Loucy (cell line): ENCODE measurements around the gene PKD1.

Experiments
- H2AFZ ChIP-seq: fragments of 200-600 bp; sonication (generic); 2 replicates; pipeline ENCODE4 v1.6.0; 2016; ENCODE audit warnings: antibody characterized with exemption, mild to moderate bottlenecking, low read length, moderate library complexity
- H3F3A ChIP-seq: fragments of 200-600 bp; 2 replicates; pipeline ENCODE4 v1.6.0; 2016; ENCODE audit warnings: antibody characterized with exemption, low read depth, mild to moderate bottlenecking
- H3K27me3 ChIP-seq: fragments of 200-600 bp; sonication (generic); 2 replicates; pipeline ENCODE4 v1.6.1; 2014; ENCODE audit warnings: low read length, mild to moderate bottlenecking; ENCODE audit not compliant: insufficient read depth, poor library complexity, severe bottlenecking
- H3K36me3 ChIP-seq: fragments of 200-600 bp; sonication (generic); 2 replicates; pipeline ENCODE4 v1.6.1; 2016; ENCODE audit warnings: low read length; ENCODE audit not compliant: insufficient read depth
- H3K4me1 ChIP-seq: fragments of 200-600 bp; sonication (generic); 2 replicates; pipeline ENCODE4 v1.5.1; 2014; ENCODE audit warnings: low read length, mild to moderate bottlenecking; ENCODE audit not compliant: insufficient read depth, poor library complexity, severe bottlenecking
- H3K4me2 ChIP-seq: fragments of 200-600 bp; sonication (generic); 2 replicates; pipeline ENCODE4 v1.6.0; 2014; ENCODE audit warnings: antibody characterized with exemption, low read length, low read depth, mild to moderate bottlenecking; ENCODE audit not compliant: poor library complexity, severe bottlenecking
- H3K4me3 ChIP-seq: fragments of 200-600 bp; sonication (generic); 2 replicates; pipeline ENCODE4 v1.5.1; 2014; ENCODE audit warnings: low read length, mild to moderate bottlenecking, mixed read lengths; ENCODE audit not compliant: poor library complexity, severe bottlenecking
- H3K79me2 ChIP-seq: fragments of 200-600 bp; sonication (generic); 2 replicates; pipeline ENCODE4 v1.6.1; 2014; ENCODE audit warnings: low read length; ENCODE audit not compliant: insufficient read depth
- H3K9ac ChIP-seq: fragments of 200-600 bp; sonication (generic); 2 replicates; pipeline ENCODE4 v1.6.0; 2014; ENCODE audit warnings: mild to moderate bottlenecking, low read depth, low read length, moderate library complexity; ENCODE audit not compliant: poor library complexity, severe bottlenecking
- H3K9me2 ChIP-seq: fragments of 200-600 bp; sonication (generic); replicated peaks from 2 replicates; pipeline ENCODE4 v1.6.1; 2016; ENCODE audit warnings: low read depth, low read length, mixed read lengths
- H3K9me3 ChIP-seq: fragments of 200-600 bp; sonication (generic); 2 replicates; pipeline ENCODE4 v1.6.1; 2014; ENCODE audit warnings: mild to moderate bottlenecking, antibody characterized with exemption, low read length, low read depth; ENCODE audit not compliant: insufficient read depth
- H4K20me1 ChIP-seq: fragments of 200-600 bp; sonication (generic); 2 replicates; pipeline ENCODE4 v1.6.0; 2014; ENCODE audit warnings: antibody characterized with exemption, low read length, mild to moderate bottlenecking; ENCODE audit not compliant: insufficient read depth, poor library complexity, severe bottlenecking
- EZH2phosphoT487 ChIP-seq: fragments of 200-600 bp; IDR thresholded peaks from 2 replicates; pipeline ENCODE4 v1.6.1; 2018; ENCODE audit warnings: antibody characterized with exemption, mild to moderate bottlenecking, moderate library complexity, borderline replicate concordance
- TF ChIP-seq, protein P1 (sequence below): fragments of 200-600 bp; sonication (generic); conservative IDR thresholded peaks from 2 replicates; pipeline ENCODE4 v1.5.1; 2014; ENCODE audit warnings: mild to moderate bottlenecking, antibody characterized with exemption, low read length

The PKD1 gene

DNA sequence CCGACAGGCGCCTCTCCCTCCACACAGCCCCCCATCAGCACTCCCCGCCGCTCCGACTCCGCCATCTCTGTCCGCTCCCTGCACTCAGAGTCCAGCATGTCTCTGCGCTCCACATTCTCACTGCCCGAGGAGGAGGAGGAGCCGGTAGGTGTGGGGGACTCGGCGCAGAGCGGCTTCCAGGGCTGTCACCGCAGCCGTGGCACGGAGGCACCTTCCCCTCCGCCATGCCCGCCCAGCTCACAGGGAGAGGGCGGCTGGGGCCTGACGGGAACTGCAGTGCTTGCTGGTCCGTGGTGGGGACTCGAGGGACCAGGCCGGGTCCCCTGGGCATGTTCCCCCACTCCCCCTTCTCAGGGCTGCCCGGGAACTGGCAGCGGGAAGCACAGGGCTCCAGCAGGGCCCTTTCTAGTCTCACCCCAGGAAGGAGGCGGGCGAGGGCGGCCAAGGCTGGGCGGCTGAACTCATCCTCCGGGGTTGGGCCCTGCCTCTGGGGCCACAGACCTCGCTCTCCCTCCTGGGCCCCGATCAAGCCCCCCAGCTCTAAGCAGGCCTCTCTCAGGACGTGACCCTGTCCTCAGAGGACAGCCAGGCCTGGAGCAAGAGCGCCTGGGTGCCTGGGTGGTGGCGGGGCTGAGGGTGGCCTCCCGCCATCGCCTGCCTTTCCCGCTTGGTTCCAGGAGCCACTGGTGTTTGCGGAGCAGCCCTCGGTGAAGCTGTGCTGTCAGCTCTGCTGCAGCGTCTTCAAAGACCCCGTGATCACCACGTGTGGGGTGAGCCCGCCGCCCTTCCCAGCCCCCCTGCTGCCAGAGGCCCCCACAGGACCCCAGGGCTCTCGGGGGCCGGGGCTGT lies 35.1 kb upstream of the PKD1 start:
- Histone ChIP-seq H3K4me1 (no peaks in the 10 kb centered on the region), H3K9me3 (no peaks in the 10 kb centered on the region), H3K9me2 (no peaks in the 10 kb centered on the region), H3K79me2 (no peaks in the 10 kb centered on the region), H3K9ac (no peak overlapping the region), H3K4me2 (no peak overlapping the region), H3F3A (no peaks in the 10 kb centered on the region), H4K20me1 (no peaks in the 10 kb centered on the region), H3K4me3 (no peak overlapping the region), H2AFZ (no peak overlapping the region), H3K36me3 (no peaks in the 10 kb centered on the region; the same call in 1 of the 2 replicates), H3K27me3 (no peaks in the 10 kb centered on the region)
- no peak for TF ChIP-seq EZH2phosphoT487
- TF ChIP-seq, protein P1, sequence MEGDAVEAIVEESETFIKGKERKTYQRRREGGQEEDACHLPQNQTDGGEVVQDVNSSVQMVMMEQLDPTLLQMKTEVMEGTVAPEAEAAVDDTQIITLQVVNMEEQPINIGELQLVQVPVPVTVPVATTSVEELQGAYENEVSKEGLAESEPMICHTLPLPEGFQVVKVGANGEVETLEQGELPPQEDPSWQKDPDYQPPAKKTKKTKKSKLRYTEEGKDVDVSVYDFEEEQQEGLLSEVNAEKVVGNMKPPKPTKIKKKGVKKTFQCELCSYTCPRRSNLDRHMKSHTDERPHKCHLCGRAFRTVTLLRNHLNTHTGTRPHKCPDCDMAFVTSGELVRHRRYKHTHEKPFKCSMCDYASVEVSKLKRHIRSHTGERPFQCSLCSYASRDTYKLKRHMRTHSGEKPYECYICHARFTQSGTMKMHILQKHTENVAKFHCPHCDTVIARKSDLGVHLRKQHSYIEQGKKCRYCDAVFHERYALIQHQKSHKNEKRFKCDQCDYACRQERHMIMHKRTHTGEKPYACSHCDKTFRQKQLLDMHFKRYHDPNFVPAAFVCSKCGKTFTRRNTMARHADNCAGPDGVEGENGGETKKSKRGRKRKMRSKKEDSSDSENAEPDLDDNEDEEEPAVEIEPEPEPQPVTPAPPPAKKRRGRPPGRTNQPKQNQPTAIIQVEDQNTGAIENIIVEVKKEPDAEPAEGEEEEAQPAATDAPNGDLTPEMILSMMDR = no peak

DNA sequence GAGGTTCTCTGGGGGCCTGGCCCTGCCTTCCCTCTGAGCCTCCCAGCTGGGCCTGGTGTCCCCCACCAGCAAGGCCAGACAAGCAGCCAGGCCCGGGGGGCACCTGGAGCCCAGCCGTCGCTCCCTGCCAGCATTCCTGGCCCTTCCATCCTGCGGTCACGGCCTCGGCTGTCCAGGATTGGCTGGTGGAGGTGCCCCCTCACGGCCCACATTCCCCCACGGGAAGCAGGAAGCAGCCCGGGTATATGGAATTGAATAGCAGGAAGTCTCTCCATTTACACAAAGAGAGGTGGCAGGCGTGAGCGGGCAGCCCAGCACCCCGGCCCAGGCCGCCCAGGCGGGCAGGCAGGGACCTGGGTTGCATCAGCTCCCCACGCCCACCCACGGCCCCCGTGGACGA lies 34.4 kb upstream of the PKD1 start:
- H3K4me1 ChIP-seq = no peaks in the 10 kb centered on the region
- H3K79me2 ChIP-seq = no peaks in the 10 kb centered on the region
- H3K4me3 ChIP-seq = no peak overlapping the region
- H3K9ac ChIP-seq = no peak overlapping the region
- H3K27me3 ChIP-seq = no peaks in the 10 kb centered on the region
- TF ChIP-seq, protein P1 = no peak
- no peak for TF ChIP-seq EZH2phosphoT487
- no peak overlapping the region for H2AFZ ChIP-seq
- no peaks in the 10 kb centered on the region for H3K9me3 ChIP-seq
- H3K4me2 ChIP-seq = no peak overlapping the region
- H3F3A ChIP-seq = no peaks in the 10 kb centered on the region
- H4K20me1 ChIP-seq = no peaks in the 10 kb centered on the region
- H3K9me2 ChIP-seq = no peaks in the 10 kb centered on the region
- no peaks in the 10 kb centered on the region; the same call in 1 of the 2 replicates for H3K36me3 ChIP-seq

GRCh38 chr16:2167068-2167638 lies 31.5 kb upstream of the PKD1 start:
- no peaks in the 10 kb centered on the region for H3K27me3 ChIP-seq
- H3K4me2 ChIP-seq = no peak overlapping the region
- no peak overlapping the region for H2AFZ ChIP-seq
- H3K9ac ChIP-seq = no peak overlapping the region
- H3F3A ChIP-seq = no peaks in the 10 kb centered on the region
- no peak for TF ChIP-seq EZH2phosphoT487
- TF ChIP-seq, protein P1 = no peak
- no peak overlapping the region for H3K4me3 ChIP-seq
- peaks cover 16% of the 10 kb centered on the region; the same call in 1 of the 2 replicates for H3K79me2 ChIP-seq
- H3K36me3 ChIP-seq = no peaks in the 10 kb centered on the region
- H3K4me1 ChIP-seq = no peaks in the 10 kb centered on the region
- no peaks in the 10 kb centered on the region for H4K20me1 ChIP-seq
- no peaks in the 10 kb centered on the region for H3K9me3 ChIP-seq
- H3K9me2 ChIP-seq = no peaks in the 10 kb centered on the region
